Measurements from ENCODE around the gene NT5E.

DNA sequence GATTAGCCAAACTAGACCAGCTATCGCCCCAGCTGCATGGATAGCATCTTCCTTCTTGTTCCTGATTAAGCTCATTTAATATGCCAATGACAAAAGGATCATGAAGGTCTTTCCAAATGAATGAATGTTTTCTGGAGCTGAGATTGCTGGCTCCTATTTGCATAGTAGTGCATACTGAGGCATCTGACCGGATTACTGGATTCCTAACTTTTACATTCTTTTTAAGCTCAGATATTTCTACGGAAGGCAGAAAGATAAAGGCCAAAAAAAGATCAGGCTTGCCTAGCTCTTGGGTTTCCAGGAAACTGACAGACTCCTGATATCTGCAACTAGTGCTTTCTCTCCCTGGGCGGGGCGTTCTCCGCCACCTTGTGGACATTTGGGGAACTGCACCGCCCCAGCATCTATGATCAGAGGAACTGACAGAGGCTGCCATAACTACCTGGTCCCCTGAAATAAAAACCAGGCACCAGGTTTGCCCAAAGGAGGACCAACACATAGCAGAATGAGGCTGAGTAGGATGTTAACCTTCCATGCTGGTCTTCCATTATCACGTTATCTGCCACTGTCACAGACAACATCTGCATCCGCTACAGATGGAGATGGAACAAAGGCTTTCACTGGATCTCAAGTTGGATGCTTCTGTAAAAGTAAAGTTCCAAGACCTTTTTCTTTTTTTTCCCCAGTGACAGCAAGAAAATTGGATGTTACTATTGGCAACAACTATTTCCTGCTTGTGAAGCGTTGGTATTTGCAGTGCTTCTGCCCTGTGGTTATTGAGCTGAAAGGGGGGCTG, 33.2 kb downstream of the NT5E start:
- TF ChIP-seq, protein P1, sequence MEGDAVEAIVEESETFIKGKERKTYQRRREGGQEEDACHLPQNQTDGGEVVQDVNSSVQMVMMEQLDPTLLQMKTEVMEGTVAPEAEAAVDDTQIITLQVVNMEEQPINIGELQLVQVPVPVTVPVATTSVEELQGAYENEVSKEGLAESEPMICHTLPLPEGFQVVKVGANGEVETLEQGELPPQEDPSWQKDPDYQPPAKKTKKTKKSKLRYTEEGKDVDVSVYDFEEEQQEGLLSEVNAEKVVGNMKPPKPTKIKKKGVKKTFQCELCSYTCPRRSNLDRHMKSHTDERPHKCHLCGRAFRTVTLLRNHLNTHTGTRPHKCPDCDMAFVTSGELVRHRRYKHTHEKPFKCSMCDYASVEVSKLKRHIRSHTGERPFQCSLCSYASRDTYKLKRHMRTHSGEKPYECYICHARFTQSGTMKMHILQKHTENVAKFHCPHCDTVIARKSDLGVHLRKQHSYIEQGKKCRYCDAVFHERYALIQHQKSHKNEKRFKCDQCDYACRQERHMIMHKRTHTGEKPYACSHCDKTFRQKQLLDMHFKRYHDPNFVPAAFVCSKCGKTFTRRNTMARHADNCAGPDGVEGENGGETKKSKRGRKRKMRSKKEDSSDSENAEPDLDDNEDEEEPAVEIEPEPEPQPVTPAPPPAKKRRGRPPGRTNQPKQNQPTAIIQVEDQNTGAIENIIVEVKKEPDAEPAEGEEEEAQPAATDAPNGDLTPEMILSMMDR (conservative IDR thresholded peaks at IDR 0.05; ENCODE audit: low read length), result peak; percentile 99
- no peak for TF ChIP-seq EZH2phosphoT487 (IDR thresholded peaks at IDR 0.05; ENCODE audit: borderline replicate concordance, low read depth, low read length)
